ENCODE measurements around the gene SMIM5. TPM values are rescaled to one million over a fixed set of nuclear protein-coding genes. Genes with fewer than 3 reads are reported as not detected.

Gene SMIM5
- total RNA-seq, 1 donor from 2014 or later: not detected

DNA sequence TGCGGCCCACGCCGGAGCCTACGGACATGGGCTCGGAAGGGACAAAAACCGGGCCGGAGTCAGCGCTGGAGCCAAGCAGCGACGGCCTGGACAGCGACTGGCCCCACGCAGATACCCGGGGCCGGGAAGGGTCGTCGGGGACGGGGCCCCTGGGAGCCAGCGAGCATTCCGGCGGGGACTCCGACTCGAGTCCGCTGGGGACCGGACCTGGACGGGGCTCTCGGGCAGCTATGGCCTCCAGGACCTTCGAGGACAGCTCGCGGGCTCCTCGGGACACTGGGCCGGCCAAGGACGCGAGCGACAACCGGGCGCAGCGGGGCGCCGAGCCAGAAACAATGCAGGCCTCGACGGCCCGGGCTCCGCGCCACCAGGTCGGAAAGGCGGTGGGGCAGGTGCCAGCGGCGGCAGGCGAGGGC is 44.6 kb upstream of the SMIM5 start:
- no peaks in the 10 kb centered on the region for H3K9me3 ChIP-seq (ENCODE audit: low read depth)
- DNase-seq (ENCODE audit: low spot score): no peak
- Mint-ChIP-seq H3K27me3 (ENCODE audit: insufficient read depth, low read depth) (peaks cover 34% of the 10 kb centered on the region), H3K4me3 (no peak overlapping the region), H3K4me1 (peaks cover 4% of the 10 kb centered on the region), H3K27ac (no peak overlapping the region), H3K36me3 (no peaks in the 10 kb centered on the region), H3K9me3 (peaks cover 5% of the 10 kb centered on the region)
- H3K79me2 ChIP-seq (ENCODE audit: low read depth): no peaks in the 10 kb centered on the region
- H3K36me3 ChIP-seq: no peaks in the 10 kb centered on the region
- H3F3A ChIP-seq (ENCODE audit: low read depth): peaks cover 19% of the 10 kb centered on the region
- H3K27ac ChIP-seq: no peak overlapping the region
- H4K20me1 ChIP-seq (ENCODE audit: low read depth): no peaks in the 10 kb centered on the region
- peak overlapping the region; percentile 91 for H3K4me2 ChIP-seq
- TF ChIP-seq, protein P1, sequence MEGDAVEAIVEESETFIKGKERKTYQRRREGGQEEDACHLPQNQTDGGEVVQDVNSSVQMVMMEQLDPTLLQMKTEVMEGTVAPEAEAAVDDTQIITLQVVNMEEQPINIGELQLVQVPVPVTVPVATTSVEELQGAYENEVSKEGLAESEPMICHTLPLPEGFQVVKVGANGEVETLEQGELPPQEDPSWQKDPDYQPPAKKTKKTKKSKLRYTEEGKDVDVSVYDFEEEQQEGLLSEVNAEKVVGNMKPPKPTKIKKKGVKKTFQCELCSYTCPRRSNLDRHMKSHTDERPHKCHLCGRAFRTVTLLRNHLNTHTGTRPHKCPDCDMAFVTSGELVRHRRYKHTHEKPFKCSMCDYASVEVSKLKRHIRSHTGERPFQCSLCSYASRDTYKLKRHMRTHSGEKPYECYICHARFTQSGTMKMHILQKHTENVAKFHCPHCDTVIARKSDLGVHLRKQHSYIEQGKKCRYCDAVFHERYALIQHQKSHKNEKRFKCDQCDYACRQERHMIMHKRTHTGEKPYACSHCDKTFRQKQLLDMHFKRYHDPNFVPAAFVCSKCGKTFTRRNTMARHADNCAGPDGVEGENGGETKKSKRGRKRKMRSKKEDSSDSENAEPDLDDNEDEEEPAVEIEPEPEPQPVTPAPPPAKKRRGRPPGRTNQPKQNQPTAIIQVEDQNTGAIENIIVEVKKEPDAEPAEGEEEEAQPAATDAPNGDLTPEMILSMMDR (IDR thresholded peaks at IDR 0.05): no peak
- TF ChIP-seq EZH2 (IDR thresholded peaks at IDR 0.05) (peak; percentile 40), EZH2phosphoT487 (IDR thresholded peaks at IDR 0.05) (no peak)
- H2AFZ ChIP-seq (replicated peaks): peak overlapping the region; percentile 66
- no peak overlapping the region for H3K9ac ChIP-seq
- peak overlapping the region; percentile 57 for H3K4me3 ChIP-seq
- peaks cover 38% of the 10 kb centered on the region for H3K27me3 ChIP-seq
- H3K4me1 ChIP-seq: peaks cover 7% of the 10 kb centered on the region

DNA sequence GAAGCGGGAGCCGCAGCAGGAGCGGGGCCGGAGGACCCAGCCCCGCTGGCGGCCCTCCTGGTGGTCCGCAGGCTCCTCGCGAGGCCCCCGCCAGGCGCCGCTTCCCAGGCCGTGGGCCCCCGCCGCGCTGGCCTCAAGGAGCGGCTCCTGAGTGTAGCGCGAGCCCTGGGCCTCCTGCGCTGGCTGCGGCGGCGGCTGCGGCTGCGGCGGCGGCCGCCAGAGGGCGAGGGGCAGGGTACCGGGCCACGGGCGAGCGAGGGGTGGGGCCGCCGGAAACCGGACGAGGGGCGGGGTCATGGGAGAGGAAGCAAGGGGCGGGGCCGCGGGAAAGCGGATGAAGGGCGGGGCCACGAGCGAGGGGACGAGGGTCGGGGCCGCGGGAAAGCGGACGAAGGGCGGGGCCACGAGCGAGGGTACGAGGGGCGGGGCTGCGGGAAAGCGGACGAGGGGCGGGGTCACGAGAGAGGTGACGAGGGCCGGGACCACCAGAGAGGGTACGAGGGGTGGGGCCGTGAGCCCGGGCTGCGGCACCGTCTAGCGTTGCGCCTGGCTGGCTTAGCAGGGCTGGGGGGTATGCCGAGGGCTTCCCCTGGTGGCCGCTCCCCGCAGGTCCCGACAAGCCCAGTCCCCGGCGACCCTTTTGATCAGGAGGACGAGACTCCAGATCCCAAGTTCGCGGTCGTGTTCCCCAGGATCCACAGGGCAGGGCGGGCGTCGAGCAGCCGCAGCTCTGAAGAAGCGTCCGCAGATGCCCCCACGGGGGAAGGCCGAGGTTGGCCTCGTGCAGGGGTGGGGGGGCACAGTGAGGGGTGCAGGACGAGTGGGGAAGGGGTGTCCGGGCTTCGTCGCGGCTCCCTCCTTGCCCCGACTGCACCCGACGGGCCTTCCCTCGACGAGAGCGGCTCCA is 44.0 kb upstream of the SMIM5 start:
- peaks cover 19% of the 10 kb centered on the region for H3F3A ChIP-seq (ENCODE audit: low read depth)
- TF ChIP-seq, protein P1 (IDR thresholded peaks at IDR 0.05): peak; percentile 70
- no peak for TF ChIP-seq EZH2phosphoT487 (IDR thresholded peaks at IDR 0.05)
- no peaks in the 10 kb centered on the region for H3K36me3 ChIP-seq
- H3K4me1 ChIP-seq: peaks cover 7% of the 10 kb centered on the region
- H2AFZ ChIP-seq (replicated peaks): peak overlapping the region; percentile 67
- H3K9me3 ChIP-seq (ENCODE audit: low read depth): no peaks in the 10 kb centered on the region
- no peaks in the 10 kb centered on the region for H3K79me2 ChIP-seq (ENCODE audit: low read depth)
- peaks cover 4% of the 10 kb centered on the region for H3K4me1 Mint-ChIP-seq
- H3K27me3 Mint-ChIP-seq (ENCODE audit: insufficient read depth, low read depth): peaks cover 34% of the 10 kb centered on the region
- H3K36me3 Mint-ChIP-seq: no peaks in the 10 kb centered on the region
- peak overlapping the region; percentile 62 for H3K4me3 Mint-ChIP-seq
- no peaks in the 10 kb centered on the region for H4K20me1 ChIP-seq (ENCODE audit: low read depth)
- peaks cover 5% of the 10 kb centered on the region for H3K9me3 Mint-ChIP-seq
- no peak overlapping the region for H3K27ac Mint-ChIP-seq
- H3K4me2 ChIP-seq: peak overlapping the region; percentile 91
- peak; percentile 99 for DNase-seq (ENCODE audit: low spot score)
- H3K27me3 ChIP-seq: peaks cover 38% of the 10 kb centered on the region
- no peak overlapping the region for H3K27ac ChIP-seq
- no peak overlapping the region for H3K9ac ChIP-seq
- H3K4me3 ChIP-seq: peak overlapping the region; percentile 57

DNA sequence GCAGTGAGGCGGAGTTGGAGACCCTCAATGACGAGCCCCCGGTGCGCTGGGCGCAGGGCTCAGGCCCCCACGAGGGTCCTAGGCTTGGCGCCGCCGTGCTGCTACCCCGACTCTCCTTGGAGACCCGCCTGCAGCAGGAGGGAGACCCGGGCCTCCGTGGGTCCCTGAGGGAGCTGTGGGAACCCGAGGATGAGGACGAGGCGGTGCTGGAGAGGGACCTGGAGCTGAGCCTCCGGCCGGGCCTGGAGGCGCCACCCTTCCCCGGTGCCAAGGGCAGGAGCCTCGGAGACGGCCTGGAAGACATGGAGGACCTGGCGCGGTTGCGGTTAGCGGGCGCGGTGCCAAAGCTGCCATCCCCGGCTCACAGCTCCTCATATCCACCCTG is 43.3 kb upstream of the SMIM5 start:
- no peaks in the 10 kb centered on the region for H3K9me3 ChIP-seq (ENCODE audit: low read depth)
- Mint-ChIP-seq H3K9me3 (peaks cover 5% of the 10 kb centered on the region), H3K36me3 (no peaks in the 10 kb centered on the region), H3K27ac (no peak overlapping the region), H3K4me1 (peaks cover 4% of the 10 kb centered on the region), H3K27me3 (ENCODE audit: insufficient read depth, low read depth) (peaks cover 32% of the 10 kb centered on the region), H3K4me3 (no peak overlapping the region)
- peak overlapping the region; percentile 49 for H3K4me3 ChIP-seq
- H3K9ac ChIP-seq: no peak overlapping the region
- DNase-seq (ENCODE audit: low spot score): no peak
- H3K27me3 ChIP-seq: peaks cover 38% of the 10 kb centered on the region
- peak overlapping the region; percentile 75 for H3K4me2 ChIP-seq
- TF ChIP-seq, protein P1 (IDR thresholded peaks at IDR 0.05): no peak
- TF ChIP-seq EZH2phosphoT487 (IDR thresholded peaks at IDR 0.05) (no peak), EZH2 (IDR thresholded peaks at IDR 0.05) (no peak)
- H4K20me1 ChIP-seq (ENCODE audit: low read depth): no peaks in the 10 kb centered on the region
- peaks cover 7% of the 10 kb centered on the region for H3K4me1 ChIP-seq
- H3K79me2 ChIP-seq (ENCODE audit: low read depth): no peaks in the 10 kb centered on the region
- no peaks in the 10 kb centered on the region for H3K36me3 ChIP-seq
- peaks cover 19% of the 10 kb centered on the region for H3F3A ChIP-seq (ENCODE audit: low read depth)
- no peak overlapping the region for H2AFZ ChIP-seq (replicated peaks)
- no peak overlapping the region for H3K27ac ChIP-seq

All from neural progenitor cell (in vitro differentiated cells).